Skeletal muscle satellite cell (primary cell): ENCODE data around the gene RINL.

Experiments
- H3K27me3 ChIP-seq: 2 replicates; pipeline ENCODE4 v1.7.0; 2013; ENCODE audit warnings: low read length; ENCODE audit not compliant: control insufficient read depth, insufficient read depth
- H3K36me3 ChIP-seq: 2 replicates; pipeline ENCODE4 v1.7.0; 2013; ENCODE audit warnings: mild to moderate bottlenecking, control low read depth, low read length; ENCODE audit not compliant: insufficient read depth
- H3K4me1 ChIP-seq: 2 replicates; pipeline ENCODE4 v1.7.0; 2013; ENCODE audit warnings: low read length; ENCODE audit not compliant: control insufficient read depth, insufficient read depth
- H3K4me2 ChIP-seq: 2 replicates; pipeline ENCODE4 v1.7.0; 2013; ENCODE audit warnings: mild to moderate bottlenecking, low read length
- H3K4me3 ChIP-seq: 2 replicates; pipeline ENCODE4 v1.7.0; 2013; ENCODE audit warnings: low read length
- H3K9ac ChIP-seq: 2 replicates; pipeline ENCODE4 v1.7.0; 2013; ENCODE audit warnings: mild to moderate bottlenecking, low read depth, low read length, moderate library complexity
- H3K9me3 ChIP-seq: replicated peaks from 2 replicates; pipeline ENCODE4 v1.7.0; 2013; ENCODE audit warnings: mild to moderate bottlenecking, control low read depth, low read length

The RINL gene

GRCh38 chr19:38901683-38902082 lies 23.6 kb upstream of the RINL start:
- H3K4me1 ChIP-seq: peaks cover 14% of the 10 kb centered on the region
- H3K4me2 ChIP-seq: no peak overlapping the region
- H3K9ac ChIP-seq: no peak overlapping the region
- H3K36me3 ChIP-seq: peaks cover 12% of the 10 kb centered on the region
- no peak overlapping the region for H3K4me3 ChIP-seq
- H3K9me3 ChIP-seq: no peaks in the 10 kb centered on the region
- no peaks in the 10 kb centered on the region for H3K27me3 ChIP-seq

- H3K9ac ChIP-seq: peak overlapping the region; percentile 87
These were observed 22.7 kb upstream of the RINL start for GRCh38 chr19:38900743-38901190.

GRCh38 chr19:38900202-38900629 lies 22.1 kb upstream of the RINL start:
- Histone ChIP-seq H3K4me3 (peak overlapping the region; percentile 84), H3K4me2 (peak overlapping the region; percentile 96), H3K36me3 (peaks cover 8% of the 10 kb centered on the region), H3K9me3 (no peaks in the 10 kb centered on the region), H3K27me3 (no peaks in the 10 kb centered on the region), H3K9ac (peak overlapping the region; percentile 87), H3K4me1 (peaks cover 14% of the 10 kb centered on the region)

More at GRCh38 chr19:38900743-38901190, 22.7 kb upstream of the RINL start:
- H3K4me1 ChIP-seq: peaks cover 14% of the 10 kb centered on the region
- H3K4me3 ChIP-seq: peak overlapping the region; percentile 84
- no peaks in the 10 kb centered on the region for H3K9me3 ChIP-seq
- no peaks in the 10 kb centered on the region for H3K27me3 ChIP-seq
- peaks cover 11% of the 10 kb centered on the region for H3K36me3 ChIP-seq
- H3K4me2 ChIP-seq: peak overlapping the region; percentile 96

- Histone ChIP-seq H3K4me1 (peaks cover 14% of the 10 kb centered on the region), H3K36me3 (peaks cover 3% of the 10 kb centered on the region), H3K9ac (peak within 1 kb of the TSS; percentile 87)
These were observed 21.5 kb upstream of the RINL start, which contains the start of the genes NFKBIB and SIRT2 for GRCh38 chr19:38899447-38900201. Gene NFKBIB (plus strand): TSS chr19:38899969. CDS start chr19:38900033, 64 bp downstream. Gene SIRT2 (minus strand): TSS chr19:38899618. CDS start chr19:38899521, 97 bp downstream.

GRCh38 chr19:38898788-38899446 lies 20.8 kb upstream of the RINL start:
- Histone ChIP-seq H3K4me1 (peaks cover 14% of the 10 kb centered on the region), H3K4me3 (peak overlapping the region; percentile 83)

More at GRCh38 chr19:38899447-38900201, 21.5 kb upstream of the RINL start, which contains the start of the genes NFKBIB and SIRT2:
- Histone ChIP-seq H3K27me3 (no peaks in the 10 kb centered on the region), H3K9me3 (no peaks in the 10 kb centered on the region), H3K4me3 (peak within 1 kb of the TSS; percentile 84), H3K4me2 (peak within 1 kb of the TSS; percentile 96)

GRCh38 chr19:38894968-38895367 lies 16.9 kb upstream of the RINL start:
- Histone ChIP-seq H3K4me2 (no peak overlapping the region), H3K27me3 (no peaks in the 10 kb centered on the region), H3K4me3 (no peak overlapping the region), H3K36me3 (peaks cover 3% of the 10 kb centered on the region), H3K9ac (no peak overlapping the region), H3K9me3 (no peaks in the 10 kb centered on the region), H3K4me1 (peaks cover 20% of the 10 kb centered on the region)

More at GRCh38 chr19:38898788-38899446, 20.8 kb upstream of the RINL start:
- H3K9ac ChIP-seq: peak overlapping the region; percentile 84
- H3K9me3 ChIP-seq: no peaks in the 10 kb centered on the region
- H3K27me3 ChIP-seq: no peaks in the 10 kb centered on the region
- no peaks in the 10 kb centered on the region for H3K36me3 ChIP-seq
- H3K4me2 ChIP-seq: peak overlapping the region; percentile 92

GRCh38 chr19:38893341-38893771 lies 15.3 kb upstream of the RINL start:
- H3K9ac ChIP-seq: peak overlapping the region; percentile 1
- peaks cover 20% of the 10 kb centered on the region for H3K36me3 ChIP-seq
- H3K4me3 ChIP-seq: no peak overlapping the region
- H3K27me3 ChIP-seq: no peaks in the 10 kb centered on the region
- no peaks in the 10 kb centered on the region for H3K9me3 ChIP-seq
- H3K4me2 ChIP-seq: peak overlapping the region; percentile 40
- peaks cover 15% of the 10 kb centered on the region for H3K4me1 ChIP-seq

GRCh38 chr19:38892841-38893240 lies 14.8 kb upstream of the RINL start:
- Histone ChIP-seq H3K36me3 (peaks cover 25% of the 10 kb centered on the region), H3K27me3 (no peaks in the 10 kb centered on the region), H3K9me3 (no peaks in the 10 kb centered on the region), H3K4me1 (peaks cover 10% of the 10 kb centered on the region), H3K4me3 (no peak overlapping the region), H3K4me2 (peak overlapping the region; percentile 40), H3K9ac (peak overlapping the region; percentile 1)

GRCh38 chr19:38891771-38892170 lies 13.7 kb upstream of the RINL start:
- H3K4me3 ChIP-seq: no peak overlapping the region
- no peaks in the 10 kb centered on the region for H3K27me3 ChIP-seq
- no peaks in the 10 kb centered on the region for H3K9me3 ChIP-seq
- no peak overlapping the region for H3K4me2 ChIP-seq
- no peak overlapping the region for H3K9ac ChIP-seq
- H3K4me1 ChIP-seq: peaks cover 9% of the 10 kb centered on the region
- H3K36me3 ChIP-seq: peaks cover 25% of the 10 kb centered on the region

- no peak overlapping the region for H3K9ac ChIP-seq
- peaks cover 9% of the 10 kb centered on the region for H3K4me1 ChIP-seq
- H3K4me2 ChIP-seq: no peak overlapping the region
- H3K27me3 ChIP-seq: no peaks in the 10 kb centered on the region
- no peak overlapping the region for H3K4me3 ChIP-seq
- H3K9me3 ChIP-seq: no peaks in the 10 kb centered on the region
- H3K36me3 ChIP-seq: peaks cover 25% of the 10 kb centered on the region
These were observed 12.6 kb upstream of the RINL start for GRCh38 chr19:38890686-38891085.

GRCh38 chr19:38889803-38890202 lies 11.7 kb upstream of the RINL start:
- Histone ChIP-seq H3K36me3 (peaks cover 25% of the 10 kb centered on the region), H3K4me3 (no peak overlapping the region), H3K27me3 (no peaks in the 10 kb centered on the region), H3K4me2 (no peak overlapping the region), H3K4me1 (peaks cover 9% of the 10 kb centered on the region), H3K9ac (no peak overlapping the region), H3K9me3 (no peaks in the 10 kb centered on the region)
